IPS DF 6.9 (cell line): ENCODE data around the gene PDXDC1.
"Not testable (repeated sequence)": the region's sequence is repeated elsewhere in the genome, so short reads cannot be mapped to it uniquely, and the experiment has no call there.

ENCODE experiments used
- DNase-seq: peaks from one replicate; pipeline ENCODE4 v3.0.0-alpha.2; 2013; ENCODE audit warnings: low read depth, low spot score
- H3K27ac ChIP-seq: one replicate; pipeline ENCODE4 v1.5.1; 2013; ENCODE audit warnings: low read length, control low read depth
- H3K27me3 ChIP-seq: 2 replicates; pipeline ENCODE4 v1.6.1; 2013; ENCODE audit warnings: mild to moderate bottlenecking, low read length; ENCODE audit not compliant: control insufficient read depth, insufficient read depth
- H3K36me3 ChIP-seq: 2 replicates; pipeline ENCODE4 v1.6.1; 2013; ENCODE audit warnings: low read length; ENCODE audit not compliant: control insufficient read depth, insufficient read depth
- H3K4me1 ChIP-seq: 2 replicates; pipeline ENCODE4 v1.6.1; 2013; ENCODE audit warnings: low read length; ENCODE audit not compliant: control insufficient read depth, insufficient read depth
- H3K4me3 ChIP-seq: 2 replicates; pipeline ENCODE4 v1.5.1; 2013; ENCODE audit warnings: mild to moderate bottlenecking, low read length
- H3K9me3 ChIP-seq: 2 replicates; pipeline ENCODE4 v1.6.1; 2013; ENCODE audit warnings: low read length, inconsistent platforms; ENCODE audit not compliant: control insufficient read depth, insufficient read depth
- WGBS: extraction: QIAGEN DNeasy Blood & Tissue Kit; methylation state at CpG from one replicate; pipeline ENCODE4 v1.1.7; 2013; ENCODE audit warnings: mixed read lengths, missing lambda C conversion rate; ENCODE audit not compliant: insufficient read length, insufficient coverage; 5-methylcytosine and 5-hydroxymethylcytosine counted together

Gene PDXDC1

DNA sequence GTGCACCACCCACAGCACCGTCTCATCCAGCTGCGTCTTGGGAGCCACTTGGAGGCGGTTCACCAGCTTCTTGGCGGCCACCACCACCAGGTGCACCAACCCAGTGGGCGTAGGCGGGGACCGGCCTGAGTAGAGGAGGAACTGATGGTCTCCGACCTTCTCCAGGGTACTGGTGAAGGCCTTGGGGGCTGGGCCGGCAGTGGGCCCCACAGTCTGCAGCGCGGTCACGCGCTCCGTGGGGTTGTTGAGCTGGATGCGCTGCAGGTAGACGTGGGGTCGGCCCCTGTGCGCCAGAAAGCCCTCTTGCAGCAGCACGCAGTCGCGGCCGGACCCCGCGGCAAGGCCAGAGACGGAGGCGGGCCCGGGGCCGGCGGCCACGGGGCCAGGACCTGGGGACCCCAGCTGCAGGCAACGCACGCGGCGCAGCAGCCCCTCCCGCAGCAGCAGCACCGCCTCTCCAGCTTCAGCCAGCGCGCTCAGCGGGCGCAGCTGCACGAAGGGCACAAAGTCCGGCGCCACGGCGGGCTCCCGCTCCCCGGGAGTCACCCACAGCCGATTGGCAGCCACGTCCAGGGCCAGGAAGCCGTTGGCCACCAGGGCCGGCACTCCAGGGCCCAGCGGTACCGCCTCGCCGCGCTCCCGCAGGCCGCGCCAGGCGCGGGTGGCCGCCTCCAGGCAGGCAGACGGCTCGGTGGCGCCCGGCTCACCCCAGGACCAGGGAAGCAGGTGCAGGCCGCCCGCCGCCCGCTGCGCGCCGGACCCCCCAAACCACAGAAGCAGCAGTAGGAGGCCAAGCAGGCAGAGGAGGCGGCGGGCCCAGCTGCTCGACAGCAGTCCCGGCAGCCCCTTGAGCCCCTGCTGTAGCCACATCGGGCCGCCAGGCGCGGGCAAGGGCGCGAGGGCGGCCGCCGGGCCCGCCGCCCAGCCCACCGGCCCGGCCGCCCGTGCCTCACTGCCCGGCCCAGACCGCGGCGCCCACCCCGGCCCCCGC is 14.8 kb downstream of the PDXDC1 start:
- not testable (repeated sequence) for DNase-seq, H3K27me3 ChIP-seq, H3K4me1 ChIP-seq, H3K36me3 ChIP-seq, H3K9me3 ChIP-seq, H3K27ac ChIP-seq
- WGBS = no CpG with 5 or more reads among the region's 98 CpGs
- H3K4me3 ChIP-seq = peak overlapping the region; percentile 28; the same call in 1 of the 2 replicates

DNA sequence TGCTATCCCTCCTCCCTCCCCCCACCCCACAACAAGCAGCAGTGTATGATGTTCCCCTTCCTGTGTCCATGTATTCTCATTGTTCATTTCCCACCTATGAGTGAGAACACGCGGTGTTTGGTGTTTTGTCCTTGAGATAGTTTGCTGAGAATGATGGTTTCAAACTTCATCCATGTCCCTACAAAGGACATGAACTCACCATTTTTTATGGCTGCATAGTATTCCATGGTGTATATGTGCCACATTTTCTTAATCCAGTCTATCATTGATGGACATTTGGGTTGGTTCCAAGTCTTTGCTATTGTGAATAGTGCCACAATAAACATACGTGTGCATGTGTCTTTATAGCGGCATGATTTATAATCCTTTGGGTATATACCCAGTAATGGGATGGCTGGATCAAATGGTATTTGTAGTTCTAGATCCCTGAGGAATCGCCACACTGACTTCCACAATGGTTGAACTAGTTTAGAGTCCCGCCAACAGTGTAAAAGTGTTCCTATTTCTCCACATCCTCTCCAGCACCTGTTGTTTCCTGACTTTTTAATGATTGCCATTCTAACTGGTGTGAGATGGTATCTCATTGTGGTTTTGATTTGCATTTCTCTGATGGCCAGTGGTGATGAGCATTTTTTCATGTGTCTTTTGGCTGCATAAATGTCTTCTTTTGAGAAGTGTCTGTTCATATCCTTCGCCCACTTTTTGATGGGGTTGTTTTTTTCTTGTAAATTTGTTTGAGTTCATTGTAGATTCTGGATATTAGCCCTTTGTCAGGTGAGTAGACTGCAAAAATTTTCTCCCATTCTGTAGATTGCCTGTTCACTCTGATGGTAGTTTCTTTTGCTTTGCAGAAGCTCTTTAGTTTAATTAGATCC is 18.7 kb downstream of the PDXDC1 start:
- DNase-seq, H3K9me3 ChIP-seq, H3K27me3 ChIP-seq, H3K27ac ChIP-seq, H3K4me1 ChIP-seq, H3K4me3 ChIP-seq, H3K36me3 ChIP-seq: not testable (repeated sequence)
- WGBS = no CpG with 5 or more reads among the region's 7 CpGs

DNA sequence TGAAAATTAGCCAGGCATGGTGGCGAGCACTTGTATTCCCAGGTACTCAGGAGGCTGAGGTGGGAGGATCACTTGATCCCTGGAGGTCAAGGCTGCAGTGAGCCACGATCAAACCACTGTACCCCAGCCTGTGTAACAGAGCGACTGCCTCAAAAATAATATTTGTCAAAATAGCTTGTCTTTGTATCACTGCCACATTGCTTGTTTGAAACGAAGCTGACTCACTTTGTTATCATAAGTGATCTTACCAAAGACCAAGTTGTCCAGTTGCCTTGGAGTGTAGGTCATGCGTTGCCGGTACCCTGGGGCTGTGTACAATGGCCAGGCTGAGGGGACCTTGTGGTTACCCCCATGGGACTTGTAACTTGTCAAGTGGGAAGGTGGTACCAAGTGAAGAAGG is 21.9 kb downstream of the PDXDC1 start:
- H3K36me3 ChIP-seq, H3K4me1 ChIP-seq, DNase-seq, H3K27ac ChIP-seq, H3K4me3 ChIP-seq, H3K27me3 ChIP-seq, H3K9me3 ChIP-seq: not testable (repeated sequence)
- WGBS = no CpG with 5 or more reads among the region's 6 CpGs

DNA sequence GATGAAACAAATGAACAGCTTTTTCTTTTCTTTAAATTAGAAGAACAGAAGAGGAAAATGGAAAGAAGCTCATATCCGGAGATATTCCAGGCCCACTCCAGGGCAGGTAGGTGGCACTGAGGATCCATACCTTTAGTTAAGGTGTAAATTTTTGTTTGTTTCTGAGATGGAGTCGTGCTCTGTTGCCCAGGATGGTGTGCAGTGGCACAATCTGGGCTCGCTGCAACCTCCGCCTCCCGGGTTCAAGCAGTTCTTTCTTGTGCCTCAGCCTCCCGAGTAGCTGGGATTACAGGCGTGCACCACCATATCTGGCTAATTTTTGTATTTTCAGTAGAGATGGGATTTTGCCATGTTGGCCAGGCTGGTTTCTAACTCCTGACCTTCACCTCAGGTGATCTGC is 23.5 kb downstream of the PDXDC1 start:
- not testable (repeated sequence) for H3K4me1 ChIP-seq, DNase-seq, H3K36me3 ChIP-seq, H3K27me3 ChIP-seq, H3K9me3 ChIP-seq, H3K27ac ChIP-seq, H3K4me3 ChIP-seq
- no CpG with 5 or more reads among the region's 7 CpGs for WGBS

DNA sequence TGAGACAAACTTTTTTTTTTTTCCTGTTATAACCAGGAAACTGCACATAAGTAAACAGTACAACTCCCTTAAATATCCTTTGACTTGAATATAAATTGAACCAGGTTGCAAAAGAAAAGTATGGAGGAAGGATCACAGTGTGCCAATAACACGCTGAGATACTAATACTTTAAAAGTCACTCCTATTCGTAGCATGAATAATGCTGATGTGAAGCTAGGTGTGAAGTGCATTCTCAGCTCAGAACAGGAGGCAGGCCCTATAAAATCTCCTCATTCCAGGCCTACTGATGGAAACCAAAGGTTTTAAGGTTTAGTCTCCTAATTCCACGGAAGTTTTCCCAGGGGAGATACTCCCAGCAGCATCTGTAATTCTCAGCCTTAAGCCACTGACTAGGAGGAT is 25.0 kb downstream of the PDXDC1 start:
- no CpG with 5 or more reads among the region's 3 CpGs for WGBS
- H3K27ac ChIP-seq, H3K4me3 ChIP-seq, H3K4me1 ChIP-seq, H3K9me3 ChIP-seq, H3K36me3 ChIP-seq, H3K27me3 ChIP-seq, DNase-seq: not testable (repeated sequence)

DNA sequence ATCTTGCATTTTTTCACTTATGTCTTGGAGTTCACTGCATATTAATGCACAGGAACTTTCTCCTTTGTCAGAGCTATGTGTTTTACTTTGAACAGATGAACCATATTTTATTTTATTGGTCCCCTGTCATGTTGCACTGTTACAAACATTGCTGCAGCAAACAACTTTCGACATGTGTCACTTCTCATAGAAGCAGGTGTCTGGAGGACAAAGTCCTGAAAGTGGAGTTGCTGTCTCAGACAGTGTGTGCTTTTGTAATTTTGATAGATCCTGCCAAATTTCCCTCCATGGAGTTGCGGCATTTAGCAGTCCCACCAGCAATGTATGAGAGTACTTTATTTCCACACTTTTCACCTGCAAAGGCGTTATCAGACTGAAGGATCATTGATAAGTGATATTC is 27.6 kb downstream of the PDXDC1 start:
- H3K27ac ChIP-seq, H3K4me1 ChIP-seq, H3K36me3 ChIP-seq, H3K4me3 ChIP-seq, H3K9me3 ChIP-seq, DNase-seq, H3K27me3 ChIP-seq: not testable (repeated sequence)
- WGBS = no CpG with 5 or more reads among the region's 3 CpGs

DNA sequence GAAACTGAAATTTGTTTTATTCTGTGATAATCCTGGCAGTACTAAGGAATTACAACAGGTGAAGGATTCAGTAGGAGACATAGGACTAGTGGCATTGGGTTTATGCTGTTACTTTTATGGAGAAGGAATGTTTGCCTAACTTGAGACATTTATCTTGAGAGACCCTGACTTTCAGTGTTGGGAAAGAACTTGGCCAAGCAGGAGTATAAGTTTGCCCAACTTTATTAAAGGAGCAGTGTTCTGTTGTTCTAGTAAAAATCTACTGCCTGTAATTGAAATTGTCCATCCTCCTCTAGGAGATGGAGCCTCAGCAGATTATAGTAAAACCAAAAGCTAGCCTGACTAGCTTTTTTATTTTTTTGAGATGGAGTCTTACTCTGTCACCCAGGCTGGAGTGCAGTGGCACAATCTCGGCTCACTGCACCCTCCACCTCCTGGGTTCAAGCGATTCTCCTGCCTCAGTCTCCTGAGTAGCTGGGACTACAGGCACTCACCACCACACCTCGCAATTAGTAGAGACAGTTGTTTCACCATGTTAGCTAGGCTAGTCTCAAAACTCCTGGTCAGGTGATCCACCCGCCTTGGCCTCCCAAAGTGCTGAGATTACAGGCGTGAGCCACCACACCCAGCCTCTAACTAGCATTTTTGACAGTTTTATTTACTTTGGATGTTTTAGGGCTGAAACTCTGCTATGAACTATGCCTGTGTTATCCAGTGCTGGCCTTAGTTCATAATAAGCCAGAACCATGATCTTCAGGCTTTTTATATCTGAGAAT is 30.7 kb downstream of the PDXDC1 start:
- not testable (repeated sequence) for H3K27me3 ChIP-seq, H3K9me3 ChIP-seq, H3K4me3 ChIP-seq, H3K4me1 ChIP-seq, H3K27ac ChIP-seq, H3K36me3 ChIP-seq, DNase-seq
- no CpG with 5 or more reads among the region's 5 CpGs for WGBS

DNA sequence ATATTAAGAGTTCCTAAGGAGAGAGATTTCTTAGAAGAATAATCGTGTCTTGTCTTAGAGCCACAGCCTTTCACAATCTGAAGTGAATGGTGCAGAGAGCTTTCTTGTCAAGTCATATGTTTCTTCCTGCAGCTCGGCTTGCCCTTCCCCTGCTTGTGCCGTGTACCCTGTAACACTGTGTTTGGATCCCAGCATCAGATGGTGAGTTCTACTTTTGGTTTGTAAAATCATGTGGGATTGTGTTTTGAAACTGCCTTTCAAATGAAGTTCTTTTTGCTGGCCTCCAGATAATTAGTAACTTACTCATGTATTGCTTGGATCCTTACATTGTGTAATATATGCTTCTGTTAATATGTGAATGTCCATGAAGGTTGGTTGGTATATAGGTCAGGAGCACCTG is 33.8 kb downstream of the PDXDC1 start:
- not testable (repeated sequence) for H3K27me3 ChIP-seq, H3K4me1 ChIP-seq, H3K36me3 ChIP-seq, DNase-seq, H3K4me3 ChIP-seq, H3K27ac ChIP-seq, H3K9me3 ChIP-seq
- no CpG with 5 or more reads among the region's 3 CpGs for WGBS

DNA sequence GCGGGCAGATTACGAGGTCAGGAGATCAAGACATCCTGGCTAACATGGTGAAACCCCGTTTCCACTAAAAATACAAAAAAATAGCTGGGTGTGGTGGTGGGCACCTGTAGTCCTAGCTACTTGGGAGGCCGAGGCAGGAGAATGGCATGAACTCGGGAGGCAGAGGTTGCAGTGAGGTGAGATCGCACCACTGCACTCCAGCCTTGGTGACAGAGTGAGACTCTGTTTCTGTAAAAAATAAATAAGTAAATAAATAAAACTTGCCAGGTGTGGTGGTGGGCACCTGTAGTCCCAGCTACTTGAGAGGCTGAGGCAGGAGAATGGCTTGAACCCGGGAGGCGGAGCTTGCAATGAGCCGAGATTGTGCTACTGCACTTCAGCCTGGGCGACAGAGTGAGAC is 38.1 kb downstream of the PDXDC1 start:
- WGBS = no CpG with 5 or more reads among the region's 10 CpGs
- not testable (repeated sequence) for H3K36me3 ChIP-seq

DNA sequence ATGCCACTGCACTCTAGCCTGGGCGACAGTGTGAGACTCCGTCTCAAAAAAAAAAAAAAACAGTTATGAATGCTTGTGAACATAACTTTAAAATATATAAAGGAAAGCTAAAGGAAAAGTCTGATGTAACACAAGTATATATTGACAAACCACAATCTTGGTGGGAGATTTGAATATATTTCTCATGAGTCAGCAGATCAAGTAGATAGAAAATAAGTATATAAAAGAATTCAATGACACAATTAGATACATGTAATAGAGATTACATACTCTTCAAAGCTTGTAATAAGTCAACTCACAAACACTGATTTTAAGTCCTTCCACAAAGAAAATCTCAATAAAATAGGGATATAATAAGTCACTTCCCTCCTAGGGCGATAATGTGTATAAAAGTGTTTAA is 40.8 kb downstream of the PDXDC1 start:
- H3K36me3 ChIP-seq = peaks cover 12% of the 10 kb centered on the region; the same call in 1 of the 2 replicates
- H3K27ac ChIP-seq, H3K27me3 ChIP-seq, H3K9me3 ChIP-seq, DNase-seq, H3K4me1 ChIP-seq, H3K4me3 ChIP-seq: not testable (repeated sequence)
- WGBS = no CpG with 5 or more reads among the region's 3 CpGs

More for the DNA sequence above, 38.1 kb downstream of the PDXDC1 start:
- not testable (repeated sequence) for H3K27me3 ChIP-seq, H3K9me3 ChIP-seq, H3K4me3 ChIP-seq, H3K27ac ChIP-seq, H3K4me1 ChIP-seq, DNase-seq
